NCI-H128 (cell line): ENCODE data around the gene ELMO3.

Experiments
- DNase-seq: peaks from one replicate; lab custom pipeline; 2025; ENCODE audit not compliant: unreplicated experiment; lab: John Stamatoyannopoulos, UW

Gene ELMO3

GRCh38 chr16:67216612-67217490 lies 17.9 kb downstream of the ELMO3 start:
- no peak for DNase-seq

GRCh38 chr16:67223992-67224391 lies 25.1 kb downstream of the ELMO3 start:
- no peak for DNase-seq

- DNase-seq, result no peak
Observed at GRCh38 chr16:67226295-67226803, 27.4 kb downstream of the ELMO3 start.

GRCh38 chr16:67226804-67227566 lies 28.1 kb downstream of the ELMO3 start, which contains the start of gene TMEM208:
TMEM208 (plus strand) TSS chr16:67227130; CDS start chr16:67227219, 89 bp downstream.
- peak; percentile 91 for DNase-seq

- DNase-seq, result no peak
Observed at GRCh38 chr16:67227567-67227921, 28.6 kb downstream of the ELMO3 start.

GRCh38 chr16:67228034-67228785 lies 29.3 kb downstream of the ELMO3 start:
- DNase-seq, result no peak

GRCh38 chr16:67228905-67229304 lies 30.0 kb downstream of the ELMO3 start:
- no peak for DNase-seq

GRCh38 chr16:67229906-67230808 lies 31.2 kb downstream of the ELMO3 start:
- DNase-seq, result no peak

GRCh38 chr16:67230809-67231660 lies 32.1 kb downstream of the ELMO3 start:
- DNase-seq, result no peak

GRCh38 chr16:67233596-67233995 lies 34.7 kb downstream of the ELMO3 start:
- no peak for DNase-seq

GRCh38 chr16:67234180-67234597 lies 35.3 kb downstream of the ELMO3 start:
- no peak for DNase-seq

- DNase-seq, result no peak
Observed at GRCh38 chr16:67235816-67236562, 37.1 kb downstream of the ELMO3 start.

- no peak for DNase-seq
Observed at GRCh38 chr16:67236563-67237395, 37.8 kb downstream of the ELMO3 start.

GRCh38 chr16:67237396-67238277 lies 38.7 kb downstream of the ELMO3 start:
- DNase-seq, result no peak

GRCh38 chr16:67238278-67238575 lies 39.3 kb downstream of the ELMO3 start:
- no peak for DNase-seq

- no peak for DNase-seq
Observed at GRCh38 chr16:67238806-67239470, 40.0 kb downstream of the ELMO3 start.
